ENCODE results near the gene CRYBA2. TPM values are rescaled to one million over a fixed set of nuclear protein-coding genes. Genes with fewer than 3 reads are reported as not detected.

Gene CRYBA2
- total and polyA plus RNA-seq, 2 donors (not counting 3 experiments of a cell fraction or from before 2014, with no cell fraction given): not detected

- Histone ChIP-seq H3K4me3 (replicated peaks in 1 of 3; ENCODE audit: insufficient read depth in 1 of 3, low read depth in 1 of 3, low read length in 3 of 3) (no peak overlapping the region), H3K4me1 (ENCODE audit: control insufficient read depth, extremely low read depth, insufficient read depth, low read length) (no peaks in the 10 kb centered on the region), H3K27ac (ENCODE audit: insufficient read depth, low read depth, low read length) (no peak overlapping the region), H3K36me3 (ENCODE audit: control insufficient read depth in 2 of 2, extremely low read depth in 1 of 2, insufficient read depth in 2 of 2, low read length in 2 of 2) (no peaks in the 10 kb centered on the region), H3K9me3 (replicated peaks; ENCODE audit: control insufficient read depth, insufficient read depth, low read length) (no peaks in the 10 kb centered on the region), H3K27me3 (ENCODE audit: control insufficient read depth in 2 of 2, insufficient read depth in 2 of 2, low read length in 2 of 2) (peaks cover 59 to 63% of the 10 kb centered on the region in 2 experiments), H2AFZ (ENCODE audit: low read depth, low read length) (no peak overlapping the region), H3K9me1 (replicated peaks; ENCODE audit: control insufficient read depth, extremely low read depth, insufficient read depth, low read length) (no peaks in the 10 kb centered on the region), H3K79me2 (ENCODE audit: control insufficient read depth, insufficient read depth, low read length) (no peaks in the 10 kb centered on the region), H3K4me2 (ENCODE audit: insufficient read depth, low read length) (no peak overlapping the region), H3K9ac (replicated peaks; ENCODE audit: extremely low read depth, insufficient read depth, low read length) (no peak overlapping the region), H4K20me1 (replicated peaks; ENCODE audit: control insufficient read depth, extremely low read depth, insufficient read depth, low read length) (no peaks in the 10 kb centered on the region)
- TF ChIP-seq CTCF (IDR thresholded peaks at IDR 0.05; ENCODE audit: extremely low read depth in 1 of 2, insufficient read depth in 1 of 2, low read depth in 1 of 2, low read length in 2 of 2): no peak
- TF ChIP-seq GATA2 (IDR thresholded peaks at IDR 0.05; ENCODE audit: insufficient read depth, insufficient read length, low read depth, low read length): no peak
- peak; percentile 63 for TF ChIP-seq EZH2 (IDR thresholded peaks at IDR 0.05; ENCODE audit: borderline replicate concordance, low read depth, low read length, severe bottlenecking)
- CTCF ChIA-PET: interaction anchor here (0.8 to 8.0 kb wide), 6 partner anchors 14 to 187 kb away, joined by 3 to 56 read pairs (median 5); no protein-coding TSS in a partner anchor
- no peak for DNase-seq (ENCODE audit: low read depth, low spot score)
- intact Hi-C loops (cut with micrococcal nuclease) (loop anchor here (1.0 kb wide), 1 partner anchor 21 kb away; no protein-coding TSS in a partner anchor), dilution Hi-C loops (cut with MboI; ENCODE audit: extremely low pct_ligation_motif_present, low sequenced_read_pairs) (no loop called here)
- no peak for FAIRE-seq
- POLR2A ChIA-PET: no interaction called here
- no TSS peak for BruUV-seq (replicated peaks)
These were observed 8.6 kb upstream of the CRYBA2 start for GRCh38 chr2:219001577-219002394.
